Activated CD4-positive, alpha-beta T cell treated with anti-CD3 and anti-CD28 coated beads, Interleukin-2, amount 50 U/mL, for 48 hours (primary cell): ENCODE results near the gene PRDM16.
A peak's percentile ranks its signal among the peaks of the same experiment; 100 is the strongest.

ENCODE experiments used
- DNase-seq, 2 experiments: peaks; one replicate each; pipeline ENCODE4 v3.0.0-alpha.2; 2020

Gene PRDM16

DNA sequence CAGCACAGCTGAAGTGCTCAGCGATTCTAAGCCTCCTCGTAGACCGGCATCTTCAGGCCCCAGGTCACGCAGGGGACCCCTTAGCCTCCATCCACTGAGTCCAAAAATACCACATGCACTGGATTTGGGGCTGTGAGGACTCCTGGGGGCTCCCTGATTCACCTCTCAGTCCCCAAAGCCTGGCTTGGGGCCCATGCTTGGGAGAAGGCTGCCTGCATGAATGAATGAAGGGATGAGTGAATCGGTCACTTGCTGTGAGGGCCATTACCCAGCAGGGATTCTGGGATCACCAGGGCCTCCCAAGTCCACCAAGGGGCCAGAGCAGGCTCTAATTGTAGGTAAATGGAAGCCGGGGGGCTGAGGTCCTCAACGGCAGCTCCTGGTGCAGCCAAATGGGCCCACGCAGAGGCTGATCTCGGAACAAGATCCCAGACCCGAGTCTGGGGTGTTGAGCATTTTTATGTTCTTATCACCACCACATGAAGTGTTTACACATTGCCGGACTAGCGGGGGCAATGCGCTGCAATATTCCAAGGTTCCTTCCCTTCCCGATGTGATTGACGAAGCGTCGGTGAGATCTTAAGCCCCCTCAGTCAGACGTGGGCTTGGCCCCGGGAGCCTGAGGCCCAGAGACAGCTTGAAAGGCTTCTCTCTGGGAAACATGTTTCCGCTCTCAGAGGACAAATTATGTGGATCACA, 371.9 kb downstream of the PRDM16 start:
- DNase-seq, result no peak

DNA sequence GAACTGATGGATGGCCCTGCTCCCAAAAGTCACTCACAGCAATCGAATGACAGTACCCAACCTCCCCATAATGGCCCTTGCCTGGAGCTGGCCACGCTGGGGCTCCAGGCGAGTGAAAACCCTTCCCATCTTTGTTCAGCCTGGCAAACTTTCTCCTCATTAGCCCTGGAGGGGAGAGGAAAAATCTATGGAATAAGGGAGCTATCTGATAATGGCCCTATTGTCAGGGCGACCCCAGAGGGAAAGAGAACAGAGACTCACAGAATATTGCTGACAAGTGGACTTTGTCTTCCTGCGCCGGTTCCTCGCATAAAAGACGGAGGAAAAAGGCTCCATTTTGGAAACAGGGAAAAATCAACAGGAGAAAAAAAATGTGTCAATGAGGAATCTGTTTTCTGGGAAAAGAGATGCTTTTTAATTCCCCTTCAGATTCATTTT, 372.4 kb downstream of the PRDM16 start:
- no peak for DNase-seq

DNA sequence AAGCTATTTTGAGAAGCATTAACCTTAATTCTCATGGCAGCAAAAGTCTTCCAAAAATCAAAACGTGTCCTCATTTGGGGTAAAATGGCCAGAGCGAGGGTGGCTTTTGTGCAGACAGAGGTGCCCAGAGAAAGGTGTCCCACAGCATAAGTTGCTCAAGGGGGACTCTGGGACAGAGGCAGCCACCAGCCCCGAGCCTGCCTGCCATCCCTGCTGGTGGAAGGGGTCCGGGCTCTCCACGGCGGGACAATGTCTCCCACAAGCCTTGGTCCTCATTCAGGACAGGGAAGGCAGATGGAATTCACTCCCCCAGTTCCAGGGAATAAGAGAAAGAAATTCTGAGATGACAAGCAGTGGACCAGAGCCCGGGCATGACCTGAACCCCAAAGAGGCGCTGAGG, 372.9 kb downstream of the PRDM16 start:
- no peak for DNase-seq

DNA sequence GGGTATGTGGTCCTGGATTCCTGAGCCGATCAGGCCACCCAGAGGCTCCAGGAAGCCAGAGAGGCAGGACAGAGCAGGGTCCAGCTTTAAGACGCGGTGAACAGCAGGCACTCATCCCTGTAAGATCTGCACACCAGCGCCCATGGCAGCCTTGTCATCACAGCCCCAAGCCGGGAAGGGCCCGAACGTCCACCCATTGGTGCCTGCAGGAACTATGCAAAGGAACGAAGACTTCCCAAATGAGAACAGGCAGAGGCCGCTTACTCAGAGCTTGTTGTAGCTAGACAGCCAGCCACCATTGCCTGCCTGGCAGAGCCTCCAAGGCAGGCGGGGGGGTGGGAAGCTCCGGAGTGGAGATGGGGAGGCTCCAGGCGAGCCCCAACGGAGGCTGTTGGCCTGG, 373.3 kb downstream of the PRDM16 start:
- DNase-seq, result no peak

DNA sequence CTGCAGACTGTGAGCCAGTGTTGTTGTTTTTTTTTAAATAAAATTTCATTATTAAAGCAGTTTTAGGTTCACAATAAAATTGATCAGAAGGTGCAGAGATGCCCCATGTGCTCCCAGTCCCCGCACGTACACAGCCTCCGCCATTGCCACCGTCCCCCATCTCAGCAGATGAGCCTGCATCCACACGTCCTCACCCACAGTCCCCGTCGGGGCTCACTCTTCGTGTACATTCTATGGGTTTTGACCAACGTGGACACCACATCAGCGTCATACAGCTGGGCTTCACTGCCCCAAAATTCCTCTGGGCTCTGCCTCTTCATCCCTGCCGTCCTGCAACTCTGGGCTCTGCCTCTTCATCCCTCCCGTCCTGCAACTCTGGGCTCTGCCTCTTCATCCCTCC, 373.9 kb downstream of the PRDM16 start:
- no peak for DNase-seq

DNA sequence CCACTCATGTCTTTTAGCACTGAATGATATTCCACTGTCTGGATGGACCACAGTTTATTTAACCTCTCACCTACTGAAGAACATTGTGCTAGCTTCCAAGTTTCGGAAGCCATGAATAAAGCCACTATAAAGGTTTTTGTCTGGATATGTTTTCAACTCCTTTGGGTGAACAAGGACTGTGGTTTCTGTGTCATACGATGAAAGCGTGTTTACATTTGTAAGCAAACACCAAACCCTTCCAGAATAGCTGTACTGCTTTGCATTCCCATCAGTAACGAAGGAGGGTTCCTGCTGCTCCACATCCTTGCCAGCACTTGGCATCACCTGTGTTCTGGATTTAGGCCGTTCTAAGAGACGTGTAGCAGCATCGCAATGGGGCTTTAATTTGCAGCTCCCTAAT, 374.8 kb downstream of the PRDM16 start:
- DNase-seq, result no peak

DNA sequence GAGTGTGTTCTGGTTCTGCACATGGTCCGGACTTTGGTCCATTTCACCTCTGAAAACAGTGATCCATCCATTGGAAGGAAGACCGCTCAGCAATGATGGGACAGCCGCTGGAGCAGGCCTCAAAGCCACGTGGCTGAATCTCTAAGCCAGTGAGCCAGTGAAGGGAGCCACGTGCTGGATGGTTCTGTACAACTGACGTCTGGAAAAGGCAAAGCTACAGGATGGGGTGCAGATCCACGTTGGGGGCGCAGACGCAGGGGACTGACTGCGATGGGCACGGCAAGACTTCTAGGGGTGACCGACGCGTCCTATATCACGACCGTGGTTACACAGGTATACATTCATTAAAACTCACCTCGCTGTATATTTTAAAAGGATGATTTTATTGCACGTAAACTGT, 375.3 kb downstream of the PRDM16 start:
- no peak for DNase-seq

DNA sequence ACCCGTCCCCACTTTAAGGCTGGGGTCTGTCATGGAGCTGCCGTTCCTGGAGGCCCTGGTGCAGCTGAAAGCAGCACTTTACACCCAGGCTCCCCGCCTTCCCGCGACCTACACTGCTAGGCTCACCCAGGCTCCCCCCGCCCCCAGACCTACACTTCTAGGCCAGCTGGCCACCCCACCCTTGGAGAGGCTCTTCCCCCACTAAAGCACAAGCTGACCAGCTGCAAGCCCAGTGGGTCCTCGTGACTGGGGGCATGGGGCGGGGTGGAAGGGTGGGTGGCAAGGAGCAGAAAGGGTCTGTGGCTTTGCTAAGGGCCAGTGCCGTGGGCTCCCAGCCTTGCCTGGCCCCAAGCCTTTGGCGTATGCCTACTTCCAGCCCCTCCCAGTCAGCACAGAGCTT, 375.7 kb downstream of the PRDM16 start:
- DNase-seq, result no peak

DNA sequence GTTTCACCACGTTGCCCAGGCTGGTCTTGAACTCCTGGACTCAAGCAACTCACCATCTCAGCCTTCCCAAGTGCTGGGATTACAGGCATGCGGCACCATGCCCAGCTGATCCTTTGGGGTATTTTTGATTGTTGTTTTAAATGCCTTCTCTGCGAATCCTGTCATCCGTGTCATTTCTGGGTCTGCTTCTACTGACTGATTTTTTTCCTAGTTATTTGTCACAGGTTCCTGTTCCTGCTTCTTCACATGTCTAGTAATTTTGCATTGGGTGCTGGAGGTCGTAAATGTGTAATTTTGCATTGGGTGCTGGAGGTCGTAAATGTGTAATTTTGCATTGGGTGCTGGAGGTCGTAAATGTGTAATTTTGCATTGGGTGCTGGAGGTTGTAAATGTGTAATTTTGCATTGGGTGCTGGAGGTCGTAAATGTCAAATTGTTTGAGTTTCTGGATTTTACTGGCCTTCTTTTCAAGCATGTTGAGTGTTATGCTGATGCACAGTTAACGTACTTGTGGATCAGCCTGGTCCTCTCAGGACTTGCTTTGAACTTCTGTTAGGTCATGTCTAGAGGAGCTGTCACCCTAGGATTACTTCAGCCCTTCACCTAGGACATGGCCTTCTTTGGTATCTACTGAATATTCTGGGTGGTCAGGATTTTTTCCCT, 381.3 kb downstream of the PRDM16 start:
- DNase-seq, result no peak

DNA sequence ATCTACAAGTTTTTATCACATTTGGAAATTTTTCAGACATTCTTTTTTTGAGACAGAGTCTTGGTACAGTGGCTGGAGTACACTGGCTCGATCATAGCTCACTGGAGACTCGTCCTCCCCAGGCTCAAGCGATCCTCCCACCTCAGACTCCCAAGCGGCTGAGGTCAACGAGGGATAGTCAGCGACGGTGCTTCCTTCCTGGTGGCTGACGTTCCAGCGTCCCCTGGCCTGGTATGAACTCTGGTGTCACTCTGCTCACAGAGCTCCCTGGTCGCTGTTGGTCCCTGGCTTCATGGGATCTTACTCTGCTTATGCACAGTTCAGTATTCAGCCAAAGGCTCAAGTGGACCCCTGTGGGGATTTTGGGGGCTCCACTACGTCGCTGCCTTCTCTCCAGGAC, 382.0 kb downstream of the PRDM16 start:
- DNase-seq, result no peak

DNA sequence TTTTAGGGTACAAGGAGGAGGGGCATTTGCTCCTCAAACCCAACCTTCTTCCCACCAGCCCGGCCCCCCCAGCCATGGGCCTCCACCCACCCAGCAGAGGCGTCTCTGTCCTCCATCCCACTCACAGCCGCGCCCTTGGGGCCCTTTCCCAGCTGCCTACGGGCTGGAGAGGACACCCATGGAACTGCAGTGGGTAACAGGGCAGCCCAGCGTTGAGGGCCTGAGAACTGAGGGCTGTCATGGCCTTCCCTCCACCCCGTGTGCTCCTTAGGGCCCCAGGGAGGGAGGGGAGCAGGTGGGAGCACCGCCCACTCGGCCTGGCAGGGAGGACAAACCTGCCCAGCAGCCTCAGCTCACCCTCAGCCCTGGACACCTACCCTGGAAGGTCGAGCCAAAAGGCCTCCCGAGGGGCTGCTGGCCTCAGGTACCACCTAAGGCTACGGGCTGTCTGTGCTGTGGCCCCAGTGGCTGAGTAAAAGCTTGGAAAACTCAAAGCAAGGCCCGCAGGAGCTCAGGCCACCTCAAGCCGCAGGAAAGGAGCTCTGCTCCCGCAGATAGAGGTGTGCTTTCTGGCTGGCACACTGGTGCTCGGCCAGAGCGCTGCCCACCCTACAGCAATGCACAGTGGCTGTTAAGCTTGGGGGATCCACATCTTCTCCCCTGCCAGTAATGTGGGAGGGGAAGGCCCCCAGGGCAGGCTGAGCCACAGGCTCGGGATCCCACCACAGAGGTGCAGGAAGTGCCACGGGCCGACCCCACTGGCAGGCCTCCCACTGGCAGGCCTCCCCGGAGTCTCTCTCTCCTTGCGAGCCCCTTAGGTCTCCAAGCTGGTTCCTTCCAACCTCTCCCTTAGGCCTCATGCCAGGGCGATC, 383.2 kb downstream of the PRDM16 start:
- no peak for DNase-seq

DNA sequence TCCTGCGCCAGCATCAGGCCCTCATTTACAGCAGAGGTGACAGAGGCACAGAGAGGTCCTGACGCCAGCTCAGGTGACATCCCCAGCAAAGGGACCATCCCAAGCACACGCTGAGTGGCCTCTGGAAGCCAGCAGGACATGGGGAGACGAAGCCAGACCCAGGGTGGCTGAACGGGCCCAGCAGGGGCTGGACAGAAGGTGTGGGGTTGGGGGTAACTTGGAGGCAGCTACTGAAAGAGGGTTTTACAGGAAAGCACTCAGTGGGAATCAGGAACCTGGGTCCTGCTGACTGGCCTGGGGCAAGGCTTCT, 383.8 kb downstream of the PRDM16 start:
- no peak for DNase-seq

DNA sequence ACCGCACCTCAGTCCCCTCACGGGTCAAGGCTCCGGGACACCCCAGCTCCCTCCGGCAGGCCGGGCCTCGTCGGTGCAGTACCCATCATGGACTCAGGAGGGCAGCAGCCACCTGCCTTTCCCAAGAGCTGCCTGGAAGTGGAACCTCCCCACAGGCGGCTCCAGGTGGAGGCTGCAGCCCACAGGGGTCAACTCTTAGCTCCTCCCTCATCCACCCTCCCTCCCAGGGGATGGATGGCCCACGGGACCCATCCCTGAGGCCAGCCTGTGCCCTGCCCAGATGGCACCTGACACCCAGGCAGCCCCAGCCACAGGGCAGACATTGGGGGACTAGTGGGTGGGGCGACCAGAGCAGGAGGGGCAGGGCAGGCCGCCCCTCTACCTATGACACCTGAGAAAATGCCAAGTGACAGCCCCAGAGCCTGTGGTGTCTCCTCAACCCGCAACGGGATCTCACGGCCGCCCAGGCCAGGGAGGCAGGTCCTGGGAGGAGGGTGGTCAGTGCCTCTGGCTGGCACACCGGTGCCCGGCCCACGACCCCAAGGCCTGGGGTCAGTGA, 384.3 kb downstream of the PRDM16 start:
- peak; percentile 77 to 83 for DNase-seq

DNA sequence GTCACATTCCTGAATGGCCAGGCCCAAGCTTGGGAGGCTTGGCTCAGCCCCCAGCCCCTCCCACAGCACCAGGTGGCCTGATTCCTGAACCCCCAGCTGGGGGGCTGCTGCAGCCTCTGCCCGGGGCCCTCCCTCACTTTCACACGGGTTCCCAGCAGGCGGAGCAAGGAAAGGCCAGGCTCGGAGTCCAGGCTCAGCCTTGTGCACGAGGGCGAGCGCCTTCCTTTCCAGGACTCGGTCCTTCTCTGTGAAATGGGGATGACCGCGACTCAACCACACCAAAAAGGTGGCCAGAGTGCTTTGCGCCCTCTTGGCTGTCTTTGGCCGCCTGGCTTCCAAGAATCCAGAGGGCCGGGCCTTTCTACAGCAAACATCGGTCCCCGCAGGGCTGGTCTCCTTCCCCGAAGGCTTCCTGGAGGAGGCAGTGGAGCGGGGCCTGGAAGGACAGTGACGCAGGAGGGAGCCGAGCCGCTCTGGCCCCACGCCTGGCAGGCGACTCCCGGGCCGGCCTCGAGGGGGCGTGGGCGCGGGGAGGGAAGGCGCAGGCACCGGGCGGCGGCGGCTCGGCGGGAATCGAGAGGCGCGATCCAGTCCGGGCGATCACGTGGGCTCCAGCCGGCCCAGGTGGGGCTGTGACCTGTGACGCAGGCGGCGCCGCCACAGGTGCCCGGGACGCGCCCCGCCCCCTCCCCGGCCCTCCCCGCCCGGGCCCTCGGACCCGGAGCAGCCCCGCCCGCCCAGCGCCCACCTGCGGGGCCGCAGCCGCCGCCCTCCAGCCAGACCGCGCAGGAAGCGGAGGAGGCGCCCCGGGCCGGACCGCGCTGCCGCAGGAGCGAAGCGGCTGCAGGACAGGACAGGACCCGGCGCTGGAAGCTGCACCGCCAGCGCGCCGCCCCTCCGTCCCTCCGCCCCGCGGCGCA, 385.1 kb downstream of the PRDM16 start, which contains the start of gene ARHGEF16:
ARHGEF16 (plus strand) TSS at position 775 of the 920 bp plus-strand sequence. CDS start 8,420 bp downstream, outside the sequence.
- peak; percentile 19 to 40 for DNase-seq

DNA sequence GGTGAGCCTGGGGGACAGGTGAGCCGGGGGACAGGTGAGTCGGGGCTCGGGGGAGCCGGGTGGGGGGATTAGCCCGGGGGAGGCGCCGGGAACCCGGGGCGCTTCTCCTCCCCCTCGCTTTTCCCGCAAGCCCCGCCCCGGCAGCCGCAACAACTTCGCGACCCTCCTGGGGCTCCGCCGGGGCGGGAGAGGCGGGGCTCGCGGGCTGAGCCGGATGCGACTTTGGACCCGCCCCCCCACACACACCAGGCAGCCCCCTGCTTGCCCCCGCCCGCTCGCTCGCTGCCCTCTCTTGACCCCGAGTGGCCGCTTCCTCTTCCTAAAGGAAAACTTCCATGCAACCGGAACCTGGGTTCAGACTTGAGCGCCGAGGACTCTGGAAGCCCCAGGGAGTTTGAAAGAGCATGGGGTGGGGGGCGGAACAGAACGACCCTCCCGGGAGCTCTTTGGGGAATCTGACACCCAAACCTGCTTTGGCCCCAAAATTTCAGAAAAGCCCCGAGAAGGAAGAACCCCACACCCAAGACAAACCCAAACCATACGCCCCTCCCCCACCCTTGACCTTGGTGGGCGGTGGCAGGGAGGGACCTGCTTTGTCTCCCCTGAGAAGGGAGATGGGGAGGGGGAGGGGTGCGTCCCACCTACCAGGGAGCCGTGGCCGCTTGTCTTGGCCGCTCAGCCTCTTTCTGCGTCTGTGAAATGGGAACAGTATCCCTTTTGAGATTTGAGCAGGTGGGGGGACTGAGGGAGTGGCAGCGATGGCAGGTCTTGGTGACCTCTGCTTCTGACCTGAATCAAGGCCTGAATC, 386.0 kb downstream of the PRDM16 start:
- DNase-seq, result no peak

DNA sequence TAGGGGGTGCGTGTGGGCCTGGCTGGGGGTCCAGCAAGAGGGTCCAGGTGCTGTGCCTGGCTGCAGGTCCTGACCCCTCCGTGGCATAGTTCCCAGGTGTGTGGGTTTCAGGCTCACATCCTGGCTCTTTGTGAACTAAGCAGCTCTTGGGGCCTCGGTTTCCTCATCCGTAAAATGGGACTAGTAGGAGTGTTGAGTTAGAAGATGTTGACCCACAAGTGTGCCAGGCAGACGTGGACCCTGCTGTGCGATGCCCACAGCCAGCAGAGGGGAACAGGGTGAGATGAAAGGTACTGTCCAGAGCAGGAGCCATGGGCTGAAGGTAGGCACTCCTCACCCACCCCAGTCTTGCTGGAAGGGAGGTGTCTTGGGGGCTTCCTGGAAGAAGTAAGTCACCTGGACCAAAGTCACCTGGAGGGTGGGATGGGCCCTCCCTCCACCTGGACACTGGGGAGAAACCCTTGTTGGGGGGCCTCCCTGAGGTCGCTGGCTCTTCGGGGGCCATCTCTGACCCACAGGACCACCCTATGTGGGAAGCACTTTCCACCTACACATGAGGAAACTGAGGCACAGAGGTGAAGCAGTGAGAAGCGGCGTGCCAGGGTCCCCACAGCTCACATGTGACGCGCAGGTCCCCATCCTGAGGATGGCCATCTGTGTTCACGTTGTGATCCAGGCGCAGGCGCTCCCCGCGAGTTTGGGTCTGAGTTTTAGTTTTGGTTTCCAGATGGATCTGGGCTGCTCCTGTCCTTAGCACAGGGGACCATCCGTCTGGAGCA, 386.9 kb downstream of the PRDM16 start:
- no peak for DNase-seq

DNA sequence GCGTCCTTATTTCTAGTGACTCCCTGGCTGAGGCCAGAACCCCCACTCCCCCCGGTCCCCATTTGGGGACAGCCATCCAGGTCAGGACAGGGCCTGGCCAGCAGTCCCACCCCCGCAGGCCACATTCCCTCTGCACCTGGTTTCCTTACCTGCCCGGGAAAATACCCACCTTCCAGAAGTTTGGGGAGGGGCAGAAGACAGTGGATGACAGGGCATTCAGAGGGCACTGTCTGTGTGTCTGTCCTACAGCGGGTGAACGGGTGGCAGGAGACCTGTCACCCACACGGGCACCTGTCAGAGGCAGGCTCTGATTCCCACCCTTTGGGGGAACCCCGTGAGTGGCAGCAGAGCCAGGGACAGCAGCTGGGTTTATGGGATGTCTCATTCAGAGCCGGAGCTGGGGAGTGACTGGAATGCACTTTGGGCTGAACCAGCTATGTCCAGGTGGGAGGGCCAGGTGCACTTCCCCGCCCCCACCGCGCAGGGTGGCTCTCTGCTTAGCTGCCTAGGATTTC, 387.5 kb downstream of the PRDM16 start:
- no peak for DNase-seq

DNA sequence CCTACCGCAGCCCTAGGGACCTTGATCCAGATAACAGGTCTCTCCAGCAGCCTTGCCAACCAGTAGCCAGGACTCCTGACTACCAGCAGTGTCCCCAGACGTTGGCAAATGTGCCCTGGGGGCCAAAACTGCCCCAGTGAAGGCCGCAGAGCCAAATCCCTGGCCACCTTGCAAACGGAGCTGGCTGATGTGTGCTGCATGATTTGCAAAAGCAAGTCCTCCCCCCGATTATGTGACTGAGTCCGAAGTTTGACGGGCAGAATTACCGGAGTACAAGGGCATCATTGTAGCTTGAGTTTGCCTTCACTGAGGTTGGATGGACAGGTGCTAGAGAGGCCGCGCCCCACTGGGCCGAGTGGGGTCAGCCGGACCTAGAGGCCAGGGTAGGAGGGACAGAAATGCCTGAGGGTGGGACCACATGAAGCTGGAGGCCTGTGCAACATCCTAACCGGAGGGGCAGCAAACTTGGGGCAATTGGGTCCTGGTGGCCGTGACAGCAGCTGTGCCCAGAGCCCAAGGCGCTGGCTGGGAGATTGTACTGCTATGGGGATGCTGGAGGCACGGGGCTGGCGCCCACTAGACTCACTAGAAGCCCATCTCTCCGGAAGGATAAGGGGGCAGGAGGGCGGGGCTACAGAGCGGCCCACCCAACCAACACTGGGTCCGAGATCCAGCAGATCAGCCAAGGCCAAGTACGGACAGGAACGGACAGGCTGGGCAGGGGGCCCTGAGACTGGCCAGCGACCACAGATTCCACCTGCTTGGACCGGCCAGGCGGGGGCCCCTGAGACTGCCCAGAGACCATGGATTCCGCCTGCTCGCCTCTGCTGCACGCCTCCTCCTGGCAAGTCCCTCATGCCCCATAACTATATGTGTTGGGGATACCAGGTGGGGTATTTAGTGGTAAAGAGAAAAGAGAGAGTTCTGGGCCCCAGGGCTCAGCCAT, 388.2 kb downstream of the PRDM16 start:
- DNase-seq, result no peak
